Stimulated activated naive CD8-positive, alpha-beta T cell treated with anti-CD3 and anti-CD28 coated beads, Interleukin-15, Interleukin-2, amounts not matched to agents 100 ng/mL and 50 ng/mL, for 24 hours (primary cell): ENCODE results near the gene ORC2.
A peak's percentile ranks its signal among the peaks of the same experiment; 100 is the strongest.
"Not testable (repeated sequence)": the region's sequence is repeated elsewhere in the genome, so short reads cannot be mapped to it uniquely, and the experiment has no call there.

Source experiments
- H3K27ac Mint-ChIP-seq: one replicate; pipeline ENCODE4 v1.8.0; 2021; ENCODE audit warnings: mild to moderate bottlenecking, mixed read lengths
- H3K27me3 Mint-ChIP-seq: one replicate; pipeline ENCODE4 v1.8.0; 2021; ENCODE audit warnings: mixed read lengths
- H3K36me3 Mint-ChIP-seq: one replicate; pipeline ENCODE4 v1.8.0; 2021; ENCODE audit warnings: low read depth, mixed read lengths
- H3K4me1 Mint-ChIP-seq: one replicate; pipeline ENCODE4 v1.8.0; 2021; ENCODE audit warnings: low read depth, mixed read lengths
- H3K4me3 Mint-ChIP-seq: one replicate; pipeline ENCODE4 v1.8.0; 2021; ENCODE audit warnings: mild to moderate bottlenecking, mixed read lengths
- H3K9me3 Mint-ChIP-seq: one replicate; pipeline ENCODE4 v1.8.0; 2021; ENCODE audit warnings: mixed read lengths

ORC2 gene

DNA sequence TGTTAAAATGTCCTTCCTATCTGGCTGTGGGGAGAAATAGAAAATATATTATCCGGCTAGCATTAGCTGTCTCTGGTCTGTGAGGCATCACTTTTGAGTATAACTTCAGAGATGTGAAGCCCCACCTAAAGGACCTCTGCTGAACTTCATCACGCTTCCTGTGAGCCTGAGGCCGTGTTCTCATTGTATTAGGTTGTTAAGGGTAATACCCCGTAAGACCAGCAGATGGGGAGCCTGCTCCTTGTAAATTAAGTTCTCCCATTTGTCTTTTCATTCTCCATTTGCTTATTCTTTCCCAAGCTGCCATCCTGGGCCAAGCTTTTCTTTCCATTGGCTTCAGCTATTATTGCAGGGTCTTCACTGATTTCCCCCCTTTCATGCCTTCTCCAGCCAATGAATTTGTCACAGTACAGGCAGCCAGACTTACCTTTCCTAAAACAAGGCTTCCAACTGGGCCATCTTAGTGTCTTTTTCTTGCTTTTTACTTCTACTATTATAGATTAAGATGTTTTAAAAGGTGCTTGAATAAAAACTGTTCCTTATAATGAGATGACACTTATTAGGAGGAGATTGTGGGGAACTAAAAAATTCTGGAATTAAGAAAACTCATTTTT lies 61.9 kb downstream of the ORC2 start:
- no peak overlapping the region for H3K4me3 Mint-ChIP-seq
- peak overlapping the region; percentile 56 for H3K27ac Mint-ChIP-seq
- H3K9me3 Mint-ChIP-seq = no peaks in the 10 kb centered on the region
- H3K4me1 Mint-ChIP-seq = peaks cover 9% of the 10 kb centered on the region
- H3K27me3 Mint-ChIP-seq = no peaks in the 10 kb centered on the region
- H3K36me3 Mint-ChIP-seq = peaks cover 59% of the 10 kb centered on the region

- no peak overlapping the region for H3K4me3 Mint-ChIP-seq
- H3K36me3 Mint-ChIP-seq = peaks cover 64% of the 10 kb centered on the region
- no peaks in the 10 kb centered on the region for H3K27me3 Mint-ChIP-seq
- no peak overlapping the region for H3K27ac Mint-ChIP-seq
- no peaks in the 10 kb centered on the region for H3K9me3 Mint-ChIP-seq
- peaks cover 9% of the 10 kb centered on the region for H3K4me1 Mint-ChIP-seq
Observed at GRCh38 chr2:200899482-200899881, 64.0 kb downstream of the ORC2 start.

- peaks cover 33% of the 10 kb centered on the region for H3K36me3 Mint-ChIP-seq
- peaks cover 67% of the 10 kb centered on the region for H3K4me1 Mint-ChIP-seq
- H3K27me3 Mint-ChIP-seq = no peaks in the 10 kb centered on the region
- no peaks in the 10 kb centered on the region for H3K9me3 Mint-ChIP-seq
- peak within 1 kb of the TSS; percentile 100 for H3K27ac Mint-ChIP-seq
- H3K4me3 Mint-ChIP-seq = peak within 1 kb of the TSS; percentile 99
Observed at GRCh38 chr2:200888704-200889625, 74.5 kb downstream of the ORC2 start, which contains the start of the genes NIF3L1 and PPIL3. Gene NIF3L1, plus strand, starts transcription at chr2:200889371. Its CDS starts 2,573 bp downstream, at chr2:200891944. Gene PPIL3, minus strand, starts transcription at chr2:200889077. Its CDS starts 1,462 bp downstream, at chr2:200887615.

DNA sequence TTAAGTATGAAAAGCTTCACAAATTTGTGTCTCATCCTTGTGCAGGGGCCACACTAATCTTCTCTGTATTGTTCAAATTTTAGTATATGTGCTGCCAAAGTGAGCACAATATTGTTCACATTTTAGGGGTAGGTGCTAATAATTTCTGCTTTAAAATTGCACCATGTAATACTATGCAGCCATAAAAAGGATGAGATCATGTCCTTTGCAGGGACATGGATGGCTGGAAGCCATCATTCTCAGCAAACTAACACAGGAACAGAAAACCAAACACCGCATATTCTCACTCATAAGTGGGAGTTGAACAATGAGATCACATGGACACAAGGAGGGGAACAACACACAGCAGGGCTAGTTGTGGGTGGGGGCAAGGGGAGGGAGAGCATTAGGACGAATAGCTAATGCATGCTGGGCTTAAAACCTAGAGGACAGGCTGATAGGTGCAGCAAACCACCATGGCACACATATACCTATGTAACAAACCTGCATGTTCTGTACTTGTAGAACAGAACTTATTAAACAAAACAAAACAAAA lies 81.7 kb downstream of the ORC2 start:
- H3K4me3 Mint-ChIP-seq, H3K9me3 Mint-ChIP-seq, H3K27me3 Mint-ChIP-seq, H3K27ac Mint-ChIP-seq: not testable (repeated sequence)
- peaks cover 14% of the 10 kb centered on the region for H3K4me1 Mint-ChIP-seq
- H3K36me3 Mint-ChIP-seq = peaks cover 67% of the 10 kb centered on the region

- no peaks in the 10 kb centered on the region for H3K4me1 Mint-ChIP-seq
- H3K9me3 Mint-ChIP-seq = no peaks in the 10 kb centered on the region
- H3K4me3 Mint-ChIP-seq = no peak overlapping the region
- no peaks in the 10 kb centered on the region for H3K27me3 Mint-ChIP-seq
- H3K36me3 Mint-ChIP-seq = peaks cover 67% of the 10 kb centered on the region
- no peak overlapping the region for H3K27ac Mint-ChIP-seq
Observed at GRCh38 chr2:200878289-200878880, 85.1 kb downstream of the ORC2 start.

DNA sequence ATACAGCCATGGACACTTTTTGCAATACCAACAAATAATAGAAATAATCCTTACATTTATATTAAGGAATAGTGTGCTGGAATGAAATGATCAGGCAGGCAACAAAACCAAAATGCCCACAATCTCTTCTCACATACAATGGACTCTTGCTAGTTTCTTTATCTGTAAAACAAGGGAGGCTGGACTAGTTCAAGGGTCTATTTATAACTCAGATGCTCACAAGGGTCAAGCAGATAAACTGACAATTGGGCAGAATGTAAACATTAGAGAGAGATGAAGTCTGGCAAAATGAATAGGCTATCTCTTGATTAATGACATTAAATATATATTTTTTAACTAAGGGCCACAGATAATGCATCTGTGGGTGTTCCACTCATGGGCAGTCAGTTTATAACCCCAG lies 86.0 kb downstream of the ORC2 start:
- H3K36me3 Mint-ChIP-seq = peaks cover 65% of the 10 kb centered on the region
- H3K27me3 Mint-ChIP-seq = no peaks in the 10 kb centered on the region
- no peaks in the 10 kb centered on the region for H3K4me1 Mint-ChIP-seq
- no peak overlapping the region for H3K27ac Mint-ChIP-seq
- no peak overlapping the region for H3K4me3 Mint-ChIP-seq
- no peaks in the 10 kb centered on the region for H3K9me3 Mint-ChIP-seq

GRCh38 chr2:200873560-200873959 lies 89.9 kb downstream of the ORC2 start:
- H3K9me3 Mint-ChIP-seq = no peaks in the 10 kb centered on the region
- H3K36me3 Mint-ChIP-seq = peaks cover 58% of the 10 kb centered on the region
- H3K4me1 Mint-ChIP-seq = no peaks in the 10 kb centered on the region
- H3K27ac Mint-ChIP-seq = no peak overlapping the region
- H3K27me3 Mint-ChIP-seq = no peaks in the 10 kb centered on the region
- H3K4me3 Mint-ChIP-seq = no peak overlapping the region

- Mint-ChIP-seq H3K4me3 (no peak overlapping the region), H3K4me1 (peaks cover 2% of the 10 kb centered on the region), H3K36me3 (peaks cover 50% of the 10 kb centered on the region), H3K9me3 (no peaks in the 10 kb centered on the region), H3K27ac (no peak overlapping the region), H3K27me3 (no peaks in the 10 kb centered on the region)
Observed at GRCh38 chr2:200871151-200871550, 92.3 kb downstream of the ORC2 start.

GRCh38 chr2:200869014-200869413 lies 94.4 kb downstream of the ORC2 start:
- H3K4me1 Mint-ChIP-seq = peaks cover 13% of the 10 kb centered on the region
- H3K9me3 Mint-ChIP-seq = no peaks in the 10 kb centered on the region
- H3K27ac Mint-ChIP-seq = peak overlapping the region; percentile 55
- H3K4me3 Mint-ChIP-seq = no peak overlapping the region
- no peaks in the 10 kb centered on the region for H3K27me3 Mint-ChIP-seq
- H3K36me3 Mint-ChIP-seq = peaks cover 35% of the 10 kb centered on the region

- peaks cover 55% of the 10 kb centered on the region for H3K36me3 Mint-ChIP-seq
- H3K4me3 Mint-ChIP-seq = peak within 1 kb of the TSS; percentile 95
- H3K27ac Mint-ChIP-seq = peak within 1 kb of the TSS; percentile 98
- no peaks in the 10 kb centered on the region for H3K27me3 Mint-ChIP-seq
- no peaks in the 10 kb centered on the region for H3K9me3 Mint-ChIP-seq
- H3K4me1 Mint-ChIP-seq = peaks cover 45% of the 10 kb centered on the region
Observed at GRCh38 chr2:200864176-200865034, 99.1 kb downstream of the ORC2 start, which contains the start of gene CLK1. Gene CLK1, minus strand, starts transcription at chr2:200864658. Its CDS starts 2,796 bp downstream, at chr2:200861862.

- peaks cover 51% of the 10 kb centered on the region for H3K4me1 Mint-ChIP-seq
- peak overlapping the region; percentile 98 for H3K27ac Mint-ChIP-seq
- H3K27me3 Mint-ChIP-seq = no peaks in the 10 kb centered on the region
- no peaks in the 10 kb centered on the region for H3K9me3 Mint-ChIP-seq
- H3K4me3 Mint-ChIP-seq = peak overlapping the region; percentile 95
- H3K36me3 Mint-ChIP-seq = peaks cover 55% of the 10 kb centered on the region
Observed at GRCh38 chr2:200863782-200864175, 99.7 kb downstream of the ORC2 start.

DNA sequence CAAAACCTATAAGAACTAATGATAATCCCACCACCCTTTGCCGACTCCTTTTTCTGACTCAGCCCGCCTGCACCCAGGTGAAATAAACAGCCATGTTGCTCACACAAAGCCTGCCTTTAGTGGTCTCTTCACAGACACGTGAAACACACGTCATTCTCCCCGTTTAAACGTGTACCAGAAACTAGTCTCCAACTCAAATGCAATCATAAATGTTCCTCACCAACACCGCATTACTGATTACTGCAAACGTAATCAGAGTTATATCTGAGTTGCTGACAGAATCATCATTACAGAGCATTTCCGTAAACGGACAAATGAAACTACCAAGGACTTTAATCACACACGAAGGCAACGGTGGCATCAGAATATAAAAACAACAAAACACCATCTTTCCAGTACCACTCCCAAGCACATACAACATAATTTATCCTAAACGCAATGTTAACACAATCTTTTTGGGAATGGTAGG lies 100.9 kb downstream of the ORC2 start:
- Mint-ChIP-seq H3K27ac (peak overlapping the region; percentile 98), H3K4me3 (peak overlapping the region; percentile 95), H3K36me3 (peaks cover 63% of the 10 kb centered on the region), H3K4me1 (peaks cover 63% of the 10 kb centered on the region), H3K27me3 (no peaks in the 10 kb centered on the region), H3K9me3 (no peaks in the 10 kb centered on the region)

GRCh38 chr2:200861617-200862155 lies 101.8 kb downstream of the ORC2 start:
- H3K4me1 Mint-ChIP-seq = peaks cover 67% of the 10 kb centered on the region
- peaks cover 71% of the 10 kb centered on the region for H3K36me3 Mint-ChIP-seq
- no peaks in the 10 kb centered on the region for H3K27me3 Mint-ChIP-seq
- H3K27ac Mint-ChIP-seq = peak overlapping the region; percentile 98
- peak overlapping the region; percentile 95 for H3K4me3 Mint-ChIP-seq
- H3K9me3 Mint-ChIP-seq = no peaks in the 10 kb centered on the region
